CD4-positive, alpha-beta T cell (primary cell): ENCODE results near the gene ATN1. TPM values are rescaled to one million over a fixed set of nuclear protein-coding genes. Genes with fewer than 3 reads are reported as not detected.

Experiments
- ATAC-seq: fragments of 200-7000 bp; cut with Tn5 transposase; one replicate; pipeline ENCODE4 v1.10.0; 2022; ENCODE audit warnings: mild to moderate bottlenecking; ENCODE audit not compliant: poor library complexity
- CTCF ChIA-PET: fragments of 350-600 bp; sonication (Branson Sonifier 250); formaldehyde crosslinking; loops from one replicate; lab custom pipeline; 2021; ENCODE audit warnings: antibody characterized with exemption, inconsistent platforms; lab: Charles Lee
- POLR2A ChIA-PET: fragments of 350-600 bp; sonication (Branson Sonifier 250); formaldehyde crosslinking; loops from one replicate; lab custom pipeline; 2021; ENCODE audit warnings: antibody characterized with exemption, inconsistent platforms; lab: Charles Lee
- DNase-seq, 14 experiments: peaks; one replicate each; pipeline ENCODE4 v3.0.0-alpha.2; 2013 to 2020; ENCODE audit warnings: mixed read lengths in 2 of 14
- H3K27ac ChIP-seq, 2 donors: one replicate each; pipeline versions ENCODE4 v1.5.1 to v1.7.0; 2013; ENCODE audit warnings: low read length in 2 of 2, low read depth in 1 of 2, mild to moderate bottlenecking in 1 of 2
- H3K27me3 ChIP-seq, 2 experiments: 1 replicate in 1 of 2; 2 replicates in 1 of 2; pipeline versions ENCODE4 v1.6.1 to v1.7.0; 2013; ENCODE audit warnings: low read length in 2 of 2, control low read depth in 1 of 2, mild to moderate bottlenecking in 1 of 2, moderate library complexity in 1 of 2; ENCODE audit not compliant: insufficient read depth in 2 of 2, control insufficient read depth in 1 of 2
- H3K36me3 ChIP-seq: one replicate; pipeline ENCODE4 v1.6.1; 2013; ENCODE audit warnings: low read length, control low read depth; ENCODE audit not compliant: insufficient read depth
- H3K4me1 ChIP-seq: one replicate; pipeline ENCODE4 v1.6.1; 2013; ENCODE audit warnings: low read length, control low read depth; ENCODE audit not compliant: insufficient read depth
- H3K4me3 ChIP-seq: one replicate; pipeline ENCODE4 v1.5.1; 2013; ENCODE audit warnings: mild to moderate bottlenecking, low read length, moderate library complexity
- H3K9me3 ChIP-seq, 2 experiments: 1 replicate in 1 of 2; 2 replicates in 1 of 2; pipeline versions ENCODE4 v1.6.1 to v1.7.0; 2013; ENCODE audit warnings: low read length in 2 of 2, mild to moderate bottlenecking in 2 of 2, control low read depth in 1 of 2, moderate library complexity in 1 of 2; ENCODE audit not compliant: control insufficient read depth in 1 of 2, insufficient read depth in 1 of 2
- H3K27ac Mint-ChIP-seq: one replicate; pipeline ENCODE4 v1.8.0; 2020; ENCODE audit warnings: mixed read lengths
- H3K27me3 Mint-ChIP-seq: one replicate; pipeline ENCODE4 v1.8.0; 2021; ENCODE audit warnings: mixed read lengths
- H3K36me3 Mint-ChIP-seq: one replicate; pipeline ENCODE4 v1.8.0; 2021; ENCODE audit warnings: low read depth, mixed read lengths
- H3K4me1 Mint-ChIP-seq: one replicate; pipeline ENCODE4 v1.8.0; 2021; ENCODE audit warnings: low read depth, mixed read lengths
- H3K4me3 Mint-ChIP-seq: one replicate; pipeline ENCODE4 v1.8.0; 2020; ENCODE audit warnings: mild to moderate bottlenecking, mixed read lengths
- H3K9me3 Mint-ChIP-seq: one replicate; pipeline ENCODE4 v1.8.0; 2020; ENCODE audit warnings: mixed read lengths
- CTCF ChIP-seq: fragments of 200-600 bp; IDR thresholded peaks from one replicate; pipeline ENCODE4 v1.8.0; 2022; ENCODE audit warnings: antibody characterized with exemption, mild to moderate bottlenecking
- intact Hi-C, 2 experiments: fragments of 100-400 bp; cut with DNase I in 1 of 2; cut with micrococcal nuclease in 1 of 2; formaldehyde crosslinking; loops; one replicate each; pipeline versions ENCODE4 v1.15.1 to v1.9.0; 2023 to 2025; cut with DNase I, micrococcal nuclease
- total RNA-seq, 174 experiments: library from RNA in 2 of 174; stranded (reverse) in 2 of 174; gene quantifications; one replicate each; pipeline ENCODE4 v1.2.3 and lab custom pipeline; 2021 to 2026

ATN1 gene
- total RNA-seq, 2 experiments from 2014 or later, result 28.7 to 29.6 TPM

GRCh38 chr12:6938353-6939190 is 10.8 kb downstream of the ATN1 start:
- no peaks in the 10 kb centered on the region for H3K27me3 Mint-ChIP-seq
- CTCF ChIA-PET, result interaction anchor here (1.0 to 4.1 kb wide), 29 partner anchors 8 to 249 kb away, joined by 3 to 33 read pairs (median 6); partner anchors contain the start of genes ATN1, C1RL, COPS7A and EMG1
- no peaks in the 10 kb centered on the region for H3K9me3 Mint-ChIP-seq

GRCh38 chr12:6939191-6939540 is 11.4 kb downstream of the ATN1 start:
- Histone ChIP-seq H3K4me3 (no peak overlapping the region), H3K36me3 (peaks cover 24% of the 10 kb centered on the region), H3K27ac (no peak overlapping the region), H3K9me3 (no peaks in the 10 kb centered on the region), H3K4me1 (peaks cover 52% of the 10 kb centered on the region), H3K27me3 (no peaks in the 10 kb centered on the region)
- peak overlapping the region; percentile 37 for H3K4me3 Mint-ChIP-seq
- DNase-seq, result no peak
- peaks cover 60% of the 10 kb centered on the region for H3K4me1 Mint-ChIP-seq
- ChIA-PET CTCF (interaction anchor here (1.2 to 4.1 kb wide), 5 partner anchors 20 to 66 kb away, joined by 5 to 33 read pairs (median 13); partner anchors contain the start of genes ENO2 and SPSB2), POLR2A (interaction anchor here (1.0 to 4.4 kb wide), 7 partner anchors 12 to 87 kb away, joined by 3 to 38 read pairs (median 4); partner anchors contain the start of genes ENO2, PTPN6, SPSB2 and TPI1)
- peak overlapping the region; percentile 87 for H3K27ac Mint-ChIP-seq
- no peak for ATAC-seq
- peaks cover 37% of the 10 kb centered on the region for H3K36me3 Mint-ChIP-seq
- H3K27me3 Mint-ChIP-seq, result no peaks in the 10 kb centered on the region
- intact Hi-C loops, result loop anchor here in 1 of 2 experiments (5.0 kb wide), 1 partner anchor 33 kb away; the partner anchor contains the start of genes EMG1 and PHB2
- no peak for TF ChIP-seq CTCF
- no peaks in the 10 kb centered on the region for H3K9me3 Mint-ChIP-seq

More at GRCh38 chr12:6938353-6939190, 10.8 kb downstream of the ATN1 start:
- POLR2A ChIA-PET, result interaction anchor here (0.8 to 4.9 kb wide), 25 partner anchors 9 to 326 kb away, joined by 3 to 89 read pairs (median 12); partner anchors contain the start of genes ATN1, C1RL, CDCA3 and COPS7A
- DNase-seq (peak in 1 of 14 experiments; percentile 47), ATAC-seq (no peak)
- H3K36me3 Mint-ChIP-seq, result peaks cover 31% of the 10 kb centered on the region
- TF ChIP-seq CTCF, result peak; percentile 10
- peak overlapping the region; percentile 90 for H3K4me3 Mint-ChIP-seq
- intact Hi-C loops, result loop anchor here in 1 of 2 experiments (5.0 kb wide), 1 partner anchor 34 kb away; the partner anchor contains the start of genes EMG1 and PHB2
- peaks cover 62% of the 10 kb centered on the region for H3K4me1 Mint-ChIP-seq
- H3K27ac ChIP-seq, result peak overlapping the region; percentile 55 to 92
- peak overlapping the region; percentile 72 for H3K4me3 ChIP-seq
- H3K27ac Mint-ChIP-seq, result peak overlapping the region; percentile 95
- no peaks in the 10 kb centered on the region for H3K9me3 ChIP-seq
- H3K27me3 ChIP-seq, result no peaks in the 10 kb centered on the region
- peaks cover 24% of the 10 kb centered on the region for H3K36me3 ChIP-seq
- peaks cover 47% of the 10 kb centered on the region for H3K4me1 ChIP-seq

GRCh38 chr12:6941267-6941666 is 13.5 kb downstream of the ATN1 start:
- H3K36me3 Mint-ChIP-seq, result peaks cover 30% of the 10 kb centered on the region
- intact Hi-C loops, result loop anchor here in 1 of 2 experiments (5.0 kb wide), 1 partner anchor 74 kb away; the partner anchor contains the start of gene TPI1
- peaks cover 59% of the 10 kb centered on the region for H3K4me1 Mint-ChIP-seq
- H3K27ac ChIP-seq, result no peak overlapping the region
- no peak overlapping the region for H3K4me3 Mint-ChIP-seq
- ChIA-PET POLR2A (interaction anchor here (0.8 to 1.6 kb wide), 3 partner anchors 11 to 27 kb away, joined by 3 read pairs; no protein-coding TSS in a partner anchor), CTCF (interaction anchor here (4.1 kb wide), 1 partner anchor 68 kb away, joined by 33 read pairs; the partner anchor contains the start of gene SPSB2)
- no peaks in the 10 kb centered on the region for H3K27me3 Mint-ChIP-seq
- H3K4me1 ChIP-seq, result peaks cover 65% of the 10 kb centered on the region
- ATAC-seq (no peak), DNase-seq (peak in 1 of 14 experiments; percentile 39)
- H3K27ac Mint-ChIP-seq, result peak overlapping the region; percentile 87
- H3K36me3 ChIP-seq, result peaks cover 17% of the 10 kb centered on the region
- no peaks in the 10 kb centered on the region for H3K9me3 Mint-ChIP-seq
- H3K9me3 ChIP-seq, result no peaks in the 10 kb centered on the region
- H3K27me3 ChIP-seq, result no peaks in the 10 kb centered on the region
- H3K4me3 ChIP-seq, result no peak overlapping the region
- no peak for TF ChIP-seq CTCF
